Lower leg skin (tissue), 4 donors: ENCODE data around the gene AGAP9. TPM values are rescaled to one million over a fixed set of nuclear protein-coding genes. Genes with fewer than 3 reads are reported as not detected.
A peak's percentile ranks its signal among the peaks of the same experiment; 100 is the strongest.
"Not testable (repeated sequence)": the region's sequence is repeated elsewhere in the genome, so short reads cannot be mapped to it uniquely, and the experiment has no call there.

Experiments
- DNase-seq, 2 donors: peaks; one replicate each; pipeline ENCODE4 v3.0.0-alpha.2; 2019; ENCODE audit warnings: low spot score in 2 of 2
- H3K4me3 ChIP-seq: fragments of 200-600 bp; sonication (generic); 2 replicates; pipeline ENCODE4 v1.5.1; 2017; ENCODE audit warnings: mild to moderate bottlenecking, low read depth; ENCODE audit not compliant: poor library complexity, severe bottlenecking
- WGBS, 2 donors: methylation state at CpG; one replicate each; pipeline ENCODE4 v1.1.5; 2018; 5-methylcytosine and 5-hydroxymethylcytosine counted together
- intact Hi-C: fragments of 100-400 bp; cut with DNase I; formaldehyde crosslinking; loops from one replicate; pipeline ENCODE4 v1.15.0; 2023; ENCODE audit warnings: low total_unique reads
- total RNA-seq, 4 donors: library from RNA; depleted of rRNA; stranded (reverse); fragments of >200 nt; gene quantifications; one replicate each; pipeline ENCODE4 v1.1.0, GENCODE V29; 2016

The AGAP9 gene
- total RNA-seq, 4 donors from 2014 or later, result 6.4 to 10.7 (median 9.2) TPM

GRCh38 chr10:47478114-47478513, 45.3 kb downstream of the AGAP9 start:
- 57% methylated on average over 3 of the region's 5 CpGs; no CpG with 5 or more reads in 1 of the 2 donors for WGBS, 2 donors
- DNase-seq, intact Hi-C loops, H3K4me3 ChIP-seq: not testable (repeated sequence)

GRCh38 chr10:47477078-47477477, 46.4 kb downstream of the AGAP9 start:
- 97% methylated on average over 9 of the region's 11 CpGs; no CpG with 5 or more reads in 1 of the 2 donors for WGBS, 2 donors
- H3K4me3 ChIP-seq, DNase-seq, intact Hi-C loops: not testable (repeated sequence)

GRCh38 chr10:47475101-47475500, 48.3 kb downstream of the AGAP9 start:
- intact Hi-C loops, H3K4me3 ChIP-seq: not testable (repeated sequence)
- 85 to 89% methylated on average over 2 to 3 of the region's 5 CpGs for WGBS, 2 donors
- DNase-seq, result peak in 1 of 2 donors; percentile 7

- WGBS, 2 donors, result no CpG with 5 or more reads among the region's 7 CpGs
- intact Hi-C loops, DNase-seq, H3K4me3 ChIP-seq: not testable (repeated sequence)
Observed at GRCh38 chr10:47473516-47473915, 49.9 kb downstream of the AGAP9 start.

- no CpG with 5 or more reads among the region's 3 CpGs for WGBS, 2 donors
- H3K4me3 ChIP-seq, DNase-seq, intact Hi-C loops: not testable (repeated sequence)
Observed at GRCh38 chr10:47472647-47473046, 50.8 kb downstream of the AGAP9 start.

- H3K4me3 ChIP-seq, DNase-seq, intact Hi-C loops: not testable (repeated sequence)
- WGBS, 2 donors, result no CpG with 5 or more reads among the region's 5 CpGs
Observed at GRCh38 chr10:47472072-47472471, 51.4 kb downstream of the AGAP9 start.

GRCh38 chr10:47468731-47469528, 54.5 kb downstream of the AGAP9 start:
- H3K4me3 ChIP-seq, intact Hi-C loops, DNase-seq: not testable (repeated sequence)
- 86 to 94% methylated on average over 9 to 11 of the region's 20 CpGs for WGBS, 2 donors

GRCh38 chr10:47467957-47468356, 55.5 kb downstream of the AGAP9 start:
- DNase-seq, intact Hi-C loops: not testable (repeated sequence)
- WGBS, 2 donors, result 92 to 96% methylated on average over 5 of the region's 7 CpGs

GRCh38 chr10:47467458-47467857, 56.0 kb downstream of the AGAP9 start:
- 95% methylated on average over 4 of the region's 5 CpGs for WGBS, 2 donors
- DNase-seq, intact Hi-C loops, H3K4me3 ChIP-seq: not testable (repeated sequence)

More at GRCh38 chr10:47467957-47468356, 55.5 kb downstream of the AGAP9 start:
- not testable (repeated sequence) for H3K4me3 ChIP-seq

- intact Hi-C loops, DNase-seq, H3K4me3 ChIP-seq: not testable (repeated sequence)
- WGBS, 2 donors, result 47 to 55% methylated on average over 13 to 14 of the region's 14 CpGs
Observed at GRCh38 chr10:47465216-47465917, 58.1 kb downstream of the AGAP9 start.

GRCh38 chr10:47462577-47463358, 60.7 kb downstream of the AGAP9 start:
- WGBS, 2 donors, result no CpG with 5 or more reads among the region's 9 CpGs
- intact Hi-C loops, DNase-seq: not testable (repeated sequence)

GRCh38 chr10:47461261-47461687, 62.2 kb downstream of the AGAP9 start:
- intact Hi-C loops, DNase-seq, H3K4me3 ChIP-seq: not testable (repeated sequence)
- WGBS, 2 donors, result 1 to 2% methylated on average over 8 to 14 of the region's 37 CpGs

More at GRCh38 chr10:47462577-47463358, 60.7 kb downstream of the AGAP9 start:
- H3K4me3 ChIP-seq, result not testable (repeated sequence)
